NCI-H1436 (cell line): ENCODE data around the gene DYRK1A.

Experiments used
- DNase-seq: peaks from one replicate; lab custom pipeline; 2025; lab: John Stamatoyannopoulos, UW

DYRK1A gene

GRCh38 chr21:37365517-37366481, 774 bp upstream of the DYRK1A start:
- no peak for DNase-seq

GRCh38 chr21:37367336-37367702, 746 bp downstream of the DYRK1A start:
- DNase-seq = no peak

GRCh38 chr21:37367703-37368540, 1.3 kb downstream of the DYRK1A start:
- no peak for DNase-seq

- DNase-seq = no peak
These were observed 2.1 kb downstream of the DYRK1A start for GRCh38 chr21:37368541-37369279.

- no peak for DNase-seq
These were observed 2.8 kb downstream of the DYRK1A start for GRCh38 chr21:37369307-37369854.

DNA sequence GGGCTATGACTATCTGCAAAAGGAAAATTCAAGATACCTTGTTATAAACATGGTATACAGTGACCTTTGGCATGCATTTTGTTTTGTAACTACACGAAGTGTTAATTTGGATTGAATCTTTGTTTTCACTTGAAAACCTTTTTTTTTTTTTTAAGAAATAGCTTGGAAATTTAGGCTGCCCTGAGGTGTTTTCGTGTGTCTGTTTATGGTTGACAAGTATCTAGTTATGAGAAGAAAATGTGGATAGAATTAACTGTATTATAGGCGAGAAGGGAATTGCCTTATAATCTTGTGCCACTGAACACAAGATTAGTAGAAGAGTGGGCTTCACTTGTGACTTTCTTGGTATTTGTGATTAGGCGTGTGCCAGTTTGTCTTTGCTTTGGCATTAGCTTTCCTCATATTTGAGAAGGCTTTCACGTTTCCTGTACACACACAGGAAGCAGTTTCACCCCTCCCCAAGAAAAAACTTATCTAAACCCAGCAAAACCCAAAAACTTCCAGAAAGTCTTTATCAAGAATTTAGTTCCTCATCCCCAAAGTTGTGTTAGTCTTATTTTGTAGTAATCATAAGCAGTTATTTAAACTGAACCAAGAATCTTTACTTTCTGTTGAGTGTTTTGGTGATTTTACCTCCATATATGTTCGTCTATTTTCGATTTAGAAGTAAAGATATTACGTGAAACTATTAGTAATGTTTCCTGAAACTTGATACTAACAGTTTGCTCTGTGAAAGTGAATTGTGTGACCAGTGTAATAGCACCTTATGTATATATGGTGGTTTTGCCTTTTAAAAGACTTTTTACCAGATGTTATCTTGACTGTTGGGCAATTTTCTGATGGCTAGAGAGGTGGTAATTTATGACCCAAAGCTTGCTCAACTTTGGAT, 3.8 kb downstream of the DYRK1A start:
- DNase-seq = no peak

DNA sequence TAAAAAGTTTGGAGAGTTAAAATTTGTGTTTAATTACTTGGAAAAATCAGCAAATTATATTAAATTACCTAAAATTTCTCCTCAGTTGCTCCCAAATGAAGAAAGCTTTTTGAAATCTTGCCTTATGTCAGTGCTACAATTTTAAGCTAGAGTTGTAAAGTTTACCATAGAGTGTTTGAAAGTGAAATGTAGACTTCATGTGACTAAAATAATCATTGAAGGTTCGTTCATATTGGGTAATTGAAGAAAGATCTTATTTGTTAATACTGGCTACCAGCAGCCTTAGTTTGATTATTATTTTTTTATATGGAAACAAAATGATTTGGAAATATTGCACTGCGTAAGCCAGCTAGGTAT, 4.4 kb downstream of the DYRK1A start:
- DNase-seq = no peak

DNA sequence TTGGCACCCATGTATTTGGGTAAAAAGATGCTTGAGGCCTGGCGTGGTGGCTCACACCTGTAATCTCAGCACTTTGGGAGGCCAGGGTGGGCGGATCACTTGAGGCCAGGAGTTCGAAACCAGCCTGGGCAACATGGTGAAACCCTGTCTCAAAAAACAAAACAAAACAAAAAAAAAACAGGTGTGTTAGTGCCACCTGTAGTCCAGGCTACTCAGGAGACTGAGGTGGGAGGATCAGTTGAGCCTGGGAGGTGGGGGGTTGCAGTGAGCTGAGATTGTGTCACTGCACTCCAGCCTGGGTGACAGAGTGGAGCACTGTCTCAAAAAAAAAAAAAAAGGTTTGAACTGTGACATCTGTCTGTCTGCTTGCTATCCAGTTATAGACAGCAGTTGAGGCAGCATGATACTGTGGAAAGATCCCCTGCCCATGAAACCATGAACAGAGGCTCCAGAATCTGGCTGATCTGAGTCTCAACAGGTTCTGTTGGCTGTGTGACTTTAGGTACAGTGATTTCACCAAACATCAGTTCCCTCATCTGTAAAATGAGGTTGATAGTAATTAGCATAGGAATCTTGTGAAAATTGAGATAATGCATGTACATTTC, 5.7 kb downstream of the DYRK1A start:
- no peak for DNase-seq

DNA sequence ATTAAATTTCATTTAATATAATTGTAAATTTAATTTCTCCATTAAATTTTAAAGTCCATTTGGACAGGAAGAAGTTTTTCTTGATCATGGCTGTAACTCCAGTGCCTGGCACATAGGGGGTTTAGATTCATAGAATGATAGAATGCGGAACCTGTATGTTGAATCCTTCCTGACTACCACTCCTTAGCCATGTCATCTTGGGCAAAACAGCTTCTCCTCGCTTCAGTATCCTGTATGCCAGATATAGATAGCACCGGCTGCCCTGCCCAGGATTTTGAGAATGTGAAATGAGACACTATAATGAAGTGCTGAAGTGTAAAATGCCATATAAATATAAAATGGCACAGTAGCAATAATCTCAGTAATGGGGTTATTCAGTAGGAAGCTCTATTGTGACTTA, 6.4 kb downstream of the DYRK1A start:
- DNase-seq = no peak

- DNase-seq = no peak
These were observed 7.0 kb downstream of the DYRK1A start for GRCh38 chr21:37373539-37373938.

DNA sequence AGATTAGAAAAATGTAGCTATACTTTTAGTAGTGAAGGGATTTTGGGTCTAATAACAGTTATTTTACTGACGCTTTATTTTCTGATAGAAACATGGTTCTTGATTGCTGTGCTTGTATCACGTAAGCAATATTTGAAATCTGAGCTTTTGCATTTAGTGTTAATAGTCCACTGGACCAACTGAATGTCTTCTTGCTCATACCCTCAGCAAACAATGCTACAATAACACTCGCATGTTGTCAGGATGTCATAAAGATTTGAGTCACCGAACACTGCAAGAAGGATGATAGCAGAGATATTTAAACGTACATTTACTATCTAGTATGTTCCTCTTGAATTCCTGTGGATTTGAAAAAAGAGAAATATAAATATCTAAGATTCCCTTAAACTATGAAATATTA, 7.5 kb downstream of the DYRK1A start:
- DNase-seq = no peak

DNA sequence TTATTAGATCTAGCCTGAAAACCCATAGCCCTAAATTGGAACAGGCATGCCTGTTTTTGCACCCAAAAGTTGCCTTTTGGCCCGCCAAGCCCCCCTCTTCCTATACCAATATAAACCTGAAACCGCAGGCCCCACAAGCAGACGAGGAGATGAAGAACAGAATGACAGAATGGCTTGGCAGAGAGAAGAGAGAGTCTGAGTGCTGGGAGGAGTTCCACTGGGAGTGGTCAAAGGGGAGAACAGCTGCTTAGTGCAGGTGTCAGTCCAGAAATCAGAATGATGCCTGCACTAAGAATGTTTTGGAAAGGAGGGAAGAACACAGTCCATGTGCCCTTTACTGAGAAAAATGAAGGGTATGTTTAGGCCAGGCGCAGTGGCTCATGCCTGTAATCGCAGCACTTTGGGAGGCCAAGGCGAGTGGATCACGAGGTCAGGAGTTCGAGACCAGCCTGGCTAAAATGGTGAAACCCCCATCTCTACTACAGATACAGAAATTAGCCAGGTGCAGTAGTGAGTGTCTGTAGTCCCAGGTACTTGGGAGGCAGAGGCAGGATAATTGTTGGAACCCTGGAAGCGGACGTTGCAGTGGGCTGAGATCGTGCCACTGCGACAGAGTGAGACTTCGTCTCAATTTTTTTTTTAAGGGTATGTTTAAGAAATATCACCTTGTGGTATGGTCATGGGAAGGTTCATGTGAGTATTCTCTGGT, 9.4 kb downstream of the DYRK1A start:
- DNase-seq = no peak

DNA sequence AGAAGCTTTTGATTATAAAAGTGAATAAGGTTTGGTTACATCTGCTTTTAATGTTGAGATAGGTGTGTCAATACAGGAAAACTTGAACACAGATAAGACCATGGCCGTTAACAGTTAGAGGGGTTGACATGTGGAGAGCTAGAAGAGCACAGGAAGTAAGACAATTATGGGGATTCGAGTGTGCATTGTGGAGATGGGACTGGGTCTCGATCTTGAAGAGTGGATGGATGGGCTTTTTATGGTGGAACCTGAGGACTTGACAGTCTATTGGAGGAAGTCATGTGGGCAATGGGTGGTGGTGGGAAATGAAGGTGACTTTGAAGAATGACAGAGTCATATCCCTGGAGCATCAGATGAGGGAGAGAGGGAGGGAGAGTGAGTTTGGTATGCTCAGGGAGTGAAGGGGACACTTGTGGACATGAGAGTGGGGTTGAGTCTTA, 12.1 kb downstream of the DYRK1A start:
- no peak for DNase-seq

- no peak for DNase-seq
These were observed 14.1 kb downstream of the DYRK1A start for GRCh38 chr21:37380349-37381323.

DNA sequence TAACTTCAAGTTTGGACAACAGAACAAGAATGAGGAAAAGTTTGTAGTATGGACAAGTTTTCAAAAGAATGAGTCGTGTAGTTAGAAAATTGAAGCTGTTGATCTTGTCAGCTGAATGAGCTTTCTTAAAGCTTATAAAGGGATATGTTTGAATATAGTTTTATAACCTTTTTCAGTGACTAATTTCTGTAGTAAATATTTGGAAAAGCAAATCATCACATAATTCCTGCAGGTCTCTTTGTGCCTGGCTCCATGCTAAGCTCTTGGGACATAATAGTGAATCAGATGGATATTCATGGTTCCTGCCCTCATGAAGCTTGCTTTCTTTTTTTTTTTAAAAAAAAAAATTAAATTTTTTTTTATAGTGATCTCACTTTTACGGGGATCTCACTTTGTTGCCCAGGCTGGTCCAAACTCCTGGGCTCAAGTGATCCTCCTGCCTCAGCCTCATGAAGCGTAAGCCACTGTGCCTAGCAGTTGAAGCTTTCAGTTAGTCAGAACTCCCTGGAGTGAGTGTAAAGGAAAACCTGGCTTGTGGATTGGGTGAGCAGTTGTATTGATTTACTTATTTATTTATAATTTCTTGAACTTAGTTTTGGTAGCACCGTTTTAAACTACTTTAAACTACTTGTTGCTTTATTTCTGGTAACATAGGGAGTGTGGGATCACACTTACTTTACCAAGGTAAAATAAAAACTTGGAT, 15.5 kb downstream of the DYRK1A start:
- DNase-seq = no peak

DNA sequence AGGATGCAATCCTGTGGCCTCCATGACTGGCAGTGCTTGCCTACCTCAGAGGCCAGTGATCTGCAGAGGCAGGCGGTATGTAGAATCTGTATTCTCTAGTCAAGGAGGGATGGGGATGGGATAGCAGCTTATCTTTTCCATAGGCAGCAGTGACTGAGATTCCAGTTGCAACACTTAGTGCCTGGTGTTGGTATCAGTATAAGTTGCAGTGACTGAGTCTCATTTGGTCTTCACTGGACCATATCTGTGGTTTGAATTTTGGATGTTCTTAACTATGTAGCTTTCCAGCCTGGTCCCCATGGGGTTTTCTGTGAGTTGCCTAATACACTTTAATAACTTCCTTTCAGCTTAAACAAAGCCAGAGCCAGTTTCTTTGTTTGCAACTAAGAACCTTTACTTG, 16.5 kb downstream of the DYRK1A start:
- no peak for DNase-seq

DNA sequence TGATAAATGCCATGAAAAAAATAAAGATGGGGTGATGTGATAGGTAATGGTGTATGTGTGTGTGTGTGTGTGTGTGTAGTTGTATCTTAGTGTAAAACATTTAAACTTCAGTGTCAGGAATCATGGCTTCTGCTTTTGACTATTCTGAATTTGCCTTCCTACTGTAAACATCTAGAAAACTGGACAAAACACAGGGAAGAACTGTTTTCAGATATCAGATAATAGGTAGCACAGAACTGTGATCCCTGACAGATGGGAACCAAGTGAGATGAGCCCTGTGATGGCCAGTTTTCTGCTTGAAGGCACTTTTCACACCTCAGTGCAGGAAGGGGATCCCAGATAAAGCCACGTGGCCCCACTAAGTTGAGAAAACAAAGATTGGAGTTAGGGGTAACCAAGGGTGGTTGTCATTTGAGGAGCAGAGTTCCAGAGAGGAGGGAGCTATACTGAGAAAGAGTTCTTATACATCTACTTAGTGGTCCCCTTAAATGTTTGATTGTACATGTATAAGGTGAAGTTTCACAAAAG, 17.3 kb downstream of the DYRK1A start:
- no peak for DNase-seq

DNA sequence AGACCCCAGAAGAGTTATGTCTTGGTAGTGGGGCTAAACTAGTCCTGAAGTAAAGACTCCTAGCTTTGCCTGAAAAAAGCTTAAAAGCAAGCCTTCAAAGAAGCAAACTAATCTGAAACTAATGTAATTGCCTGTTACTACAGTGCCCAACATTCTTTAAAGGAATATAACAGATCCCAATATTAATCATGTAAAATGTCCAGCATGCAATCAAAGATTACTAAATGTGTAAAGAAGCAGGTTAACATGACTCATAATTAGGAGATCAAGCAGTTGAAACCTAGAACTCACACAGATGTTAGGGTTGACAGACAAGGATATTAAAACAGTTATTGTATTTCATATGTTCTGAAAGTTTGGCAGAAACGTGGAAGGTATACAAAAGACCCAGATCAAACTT, 17.8 kb downstream of the DYRK1A start:
- no peak for DNase-seq
